CD4-positive, alpha-beta T cell (primary cell): ENCODE measurements around the gene DCLK1. TPM values are rescaled to one million over a fixed set of nuclear protein-coding genes. Genes with fewer than 3 reads are reported as not detected.

Source experiments
- ATAC-seq: fragments of 200-7000 bp; cut with Tn5 transposase; one replicate; pipeline ENCODE4 v1.10.0; 2022; ENCODE audit warnings: mild to moderate bottlenecking; ENCODE audit not compliant: poor library complexity
- CTCF ChIA-PET: fragments of 350-600 bp; sonication (Branson Sonifier 250); formaldehyde crosslinking; loops from one replicate; lab custom pipeline; 2021; ENCODE audit warnings: antibody characterized with exemption, inconsistent platforms; lab: Charles Lee
- POLR2A ChIA-PET: fragments of 350-600 bp; sonication (Branson Sonifier 250); formaldehyde crosslinking; loops from one replicate; lab custom pipeline; 2021; ENCODE audit warnings: antibody characterized with exemption, inconsistent platforms; lab: Charles Lee
- DNase-seq, 14 experiments: peaks; one replicate each; pipeline ENCODE4 v3.0.0-alpha.2; 2013 to 2020; ENCODE audit warnings: mixed read lengths in 2 of 14
- H3K27ac ChIP-seq, 2 donors: one replicate each; pipeline versions ENCODE4 v1.5.1 to v1.7.0; 2013; ENCODE audit warnings: low read length in 2 of 2, low read depth in 1 of 2, mild to moderate bottlenecking in 1 of 2
- H3K27me3 ChIP-seq, 2 experiments: 1 replicate in 1 of 2; 2 replicates in 1 of 2; pipeline versions ENCODE4 v1.6.1 to v1.7.0; 2013; ENCODE audit warnings: low read length in 2 of 2, control low read depth in 1 of 2, mild to moderate bottlenecking in 1 of 2, moderate library complexity in 1 of 2; ENCODE audit not compliant: insufficient read depth in 2 of 2, control insufficient read depth in 1 of 2
- H3K36me3 ChIP-seq: one replicate; pipeline ENCODE4 v1.6.1; 2013; ENCODE audit warnings: low read length, control low read depth; ENCODE audit not compliant: insufficient read depth
- H3K4me1 ChIP-seq: one replicate; pipeline ENCODE4 v1.6.1; 2013; ENCODE audit warnings: low read length, control low read depth; ENCODE audit not compliant: insufficient read depth
- H3K4me3 ChIP-seq: one replicate; pipeline ENCODE4 v1.5.1; 2013; ENCODE audit warnings: mild to moderate bottlenecking, low read length, moderate library complexity
- H3K9me3 ChIP-seq, 2 experiments: 1 replicate in 1 of 2; 2 replicates in 1 of 2; pipeline versions ENCODE4 v1.6.1 to v1.7.0; 2013; ENCODE audit warnings: low read length in 2 of 2, mild to moderate bottlenecking in 2 of 2, control low read depth in 1 of 2, moderate library complexity in 1 of 2; ENCODE audit not compliant: control insufficient read depth in 1 of 2, insufficient read depth in 1 of 2
- H3K27ac Mint-ChIP-seq: one replicate; pipeline ENCODE4 v1.8.0; 2020; ENCODE audit warnings: mixed read lengths
- H3K27me3 Mint-ChIP-seq: one replicate; pipeline ENCODE4 v1.8.0; 2021; ENCODE audit warnings: mixed read lengths
- H3K36me3 Mint-ChIP-seq: one replicate; pipeline ENCODE4 v1.8.0; 2021; ENCODE audit warnings: low read depth, mixed read lengths
- H3K4me1 Mint-ChIP-seq: one replicate; pipeline ENCODE4 v1.8.0; 2021; ENCODE audit warnings: low read depth, mixed read lengths
- H3K4me3 Mint-ChIP-seq: one replicate; pipeline ENCODE4 v1.8.0; 2020; ENCODE audit warnings: mild to moderate bottlenecking, mixed read lengths
- H3K9me3 Mint-ChIP-seq: one replicate; pipeline ENCODE4 v1.8.0; 2020; ENCODE audit warnings: mixed read lengths
- intact Hi-C, 2 experiments: fragments of 100-400 bp; cut with DNase I in 1 of 2; cut with micrococcal nuclease in 1 of 2; formaldehyde crosslinking; loops; one replicate each; pipeline versions ENCODE4 v1.15.1 to v1.9.0; 2023 to 2025; cut with DNase I, micrococcal nuclease
- total RNA-seq, 174 experiments: library from RNA in 2 of 174; stranded (reverse) in 2 of 174; gene quantifications; one replicate each; pipeline ENCODE4 v1.2.3 and lab custom pipeline; 2021 to 2026
- TF ChIP-seq, protein P1 (sequence below): fragments of 200-600 bp; IDR thresholded peaks from one replicate; pipeline ENCODE4 v1.8.0; 2022; ENCODE audit warnings: antibody characterized with exemption, mild to moderate bottlenecking

DCLK1 gene
- total RNA-seq, 2 experiments from 2014 or later, result not detected

DNA sequence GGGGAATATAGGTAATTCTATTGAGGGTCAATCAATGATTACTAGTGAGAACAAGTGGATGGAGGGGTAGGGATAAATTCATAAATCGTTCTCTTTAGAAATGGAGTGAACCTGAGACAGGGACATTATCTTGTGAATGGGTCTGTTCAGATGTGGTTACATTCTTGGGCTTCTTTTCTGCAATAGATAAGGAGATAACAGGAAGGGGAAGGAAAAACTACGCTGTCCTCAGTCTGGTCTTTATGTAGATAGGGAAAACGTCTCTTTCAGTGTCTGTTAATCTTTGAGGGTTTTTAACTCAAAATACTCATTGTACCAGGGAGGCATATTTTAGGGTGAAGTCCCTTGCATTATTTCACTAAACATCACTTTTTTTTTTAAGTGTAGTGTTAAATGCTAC, 388.0 kb downstream of the DCLK1 start:
- H3K36me3 Mint-ChIP-seq, result no peaks in the 10 kb centered on the region
- H3K9me3 Mint-ChIP-seq, result peaks cover 10% of the 10 kb centered on the region
- ChIA-PET CTCF (no interaction called here), POLR2A (no interaction called here)
- Histone ChIP-seq H3K4me3 (no peak overlapping the region), H3K4me1 (no peaks in the 10 kb centered on the region), H3K27ac (no peak overlapping the region), H3K36me3 (no peaks in the 10 kb centered on the region), H3K9me3 (no peaks in the 10 kb centered on the region), H3K27me3 (no peaks in the 10 kb centered on the region)
- intact Hi-C loops, result no loop called here
- H3K27me3 Mint-ChIP-seq, result peaks cover 3% of the 10 kb centered on the region
- no peaks in the 10 kb centered on the region for H3K4me1 Mint-ChIP-seq
- DNase-seq, result no peak
- H3K27ac Mint-ChIP-seq, result no peak overlapping the region
- TF ChIP-seq, protein P1, sequence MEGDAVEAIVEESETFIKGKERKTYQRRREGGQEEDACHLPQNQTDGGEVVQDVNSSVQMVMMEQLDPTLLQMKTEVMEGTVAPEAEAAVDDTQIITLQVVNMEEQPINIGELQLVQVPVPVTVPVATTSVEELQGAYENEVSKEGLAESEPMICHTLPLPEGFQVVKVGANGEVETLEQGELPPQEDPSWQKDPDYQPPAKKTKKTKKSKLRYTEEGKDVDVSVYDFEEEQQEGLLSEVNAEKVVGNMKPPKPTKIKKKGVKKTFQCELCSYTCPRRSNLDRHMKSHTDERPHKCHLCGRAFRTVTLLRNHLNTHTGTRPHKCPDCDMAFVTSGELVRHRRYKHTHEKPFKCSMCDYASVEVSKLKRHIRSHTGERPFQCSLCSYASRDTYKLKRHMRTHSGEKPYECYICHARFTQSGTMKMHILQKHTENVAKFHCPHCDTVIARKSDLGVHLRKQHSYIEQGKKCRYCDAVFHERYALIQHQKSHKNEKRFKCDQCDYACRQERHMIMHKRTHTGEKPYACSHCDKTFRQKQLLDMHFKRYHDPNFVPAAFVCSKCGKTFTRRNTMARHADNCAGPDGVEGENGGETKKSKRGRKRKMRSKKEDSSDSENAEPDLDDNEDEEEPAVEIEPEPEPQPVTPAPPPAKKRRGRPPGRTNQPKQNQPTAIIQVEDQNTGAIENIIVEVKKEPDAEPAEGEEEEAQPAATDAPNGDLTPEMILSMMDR, result no peak
- no peak overlapping the region for H3K4me3 Mint-ChIP-seq
- no peak for ATAC-seq

DNA sequence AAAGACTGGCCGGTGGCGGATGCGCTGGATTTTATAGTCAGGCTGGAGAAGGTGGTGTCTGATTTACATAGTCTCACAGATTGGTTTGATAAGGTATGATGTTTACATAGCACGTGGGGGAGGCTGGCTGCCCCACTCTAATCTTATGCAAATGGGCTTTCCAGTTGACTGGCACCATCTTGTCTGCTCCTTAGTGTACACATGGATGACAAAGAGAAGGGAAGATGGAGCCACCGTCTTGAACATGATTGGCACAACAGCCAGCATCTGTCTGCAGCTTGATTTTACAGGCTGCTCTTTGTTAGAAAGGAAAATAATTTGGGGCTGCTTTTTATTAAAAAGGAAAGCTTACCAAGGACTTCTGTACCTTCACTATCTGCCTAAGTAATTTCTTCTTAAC, 389.5 kb downstream of the DCLK1 start:
- H3K4me1 Mint-ChIP-seq, result no peaks in the 10 kb centered on the region
- Histone ChIP-seq H3K36me3 (no peaks in the 10 kb centered on the region), H3K27me3 (no peaks in the 10 kb centered on the region), H3K27ac (no peak overlapping the region), H3K4me3 (no peak overlapping the region), H3K9me3 (no peaks in the 10 kb centered on the region), H3K4me1 (no peaks in the 10 kb centered on the region)
- no peak overlapping the region for H3K27ac Mint-ChIP-seq
- ATAC-seq (no peak), DNase-seq (no peak)
- H3K36me3 Mint-ChIP-seq, result no peaks in the 10 kb centered on the region
- no peak overlapping the region for H3K4me3 Mint-ChIP-seq
- intact Hi-C loops, result no loop called here
- H3K9me3 Mint-ChIP-seq, result peaks cover 10% of the 10 kb centered on the region
- TF ChIP-seq, protein P1, result no peak
- CTCF ChIA-PET, result no interaction called here
- POLR2A ChIA-PET, result no interaction called here
- H3K27me3 Mint-ChIP-seq, result peaks cover 3% of the 10 kb centered on the region

DNA sequence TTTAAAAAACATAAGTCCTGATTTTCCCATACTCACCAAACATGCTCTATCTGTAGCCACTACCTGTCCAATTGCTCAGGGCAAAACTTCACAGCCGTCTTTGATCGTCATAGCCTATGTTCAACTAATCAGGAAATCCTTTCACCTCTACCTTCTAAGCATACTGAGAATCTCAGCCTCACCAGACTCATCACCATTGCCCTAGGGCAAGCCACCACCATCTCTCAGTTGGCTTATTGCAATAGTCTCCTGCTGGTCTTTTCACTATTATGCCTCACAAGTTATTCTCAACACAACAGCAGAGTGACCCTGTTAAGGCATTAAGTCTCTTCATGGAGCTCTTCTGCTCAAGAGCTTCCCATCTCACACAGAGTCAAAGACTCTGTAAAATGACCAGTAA, 394.3 kb downstream of the DCLK1 start:
- no peak overlapping the region for H3K27ac Mint-ChIP-seq
- ChIA-PET POLR2A (no interaction called here), CTCF (no interaction called here)

More for the DNA sequence above, 394.3 kb downstream of the DCLK1 start:
- no peaks in the 10 kb centered on the region for H3K9me3 ChIP-seq
- Mint-ChIP-seq H3K9me3 (peaks cover 5% of the 10 kb centered on the region), H3K27me3 (peaks cover 8% of the 10 kb centered on the region), H3K4me1 (no peaks in the 10 kb centered on the region), H3K36me3 (no peaks in the 10 kb centered on the region), H3K4me3 (no peak overlapping the region)
- H3K27me3 ChIP-seq, result no peaks in the 10 kb centered on the region
- H3K4me1 ChIP-seq, result no peaks in the 10 kb centered on the region
- no peaks in the 10 kb centered on the region for H3K36me3 ChIP-seq
- no peak overlapping the region for H3K4me3 ChIP-seq
- intact Hi-C loops, result no loop called here
- DNase-seq, result no peak
- TF ChIP-seq, protein P1, result no peak
- no peak overlapping the region for H3K27ac ChIP-seq
- ATAC-seq, result no peak
